Measurements from ENCODE around the gene NUP93.

The NUP93 gene

DNA sequence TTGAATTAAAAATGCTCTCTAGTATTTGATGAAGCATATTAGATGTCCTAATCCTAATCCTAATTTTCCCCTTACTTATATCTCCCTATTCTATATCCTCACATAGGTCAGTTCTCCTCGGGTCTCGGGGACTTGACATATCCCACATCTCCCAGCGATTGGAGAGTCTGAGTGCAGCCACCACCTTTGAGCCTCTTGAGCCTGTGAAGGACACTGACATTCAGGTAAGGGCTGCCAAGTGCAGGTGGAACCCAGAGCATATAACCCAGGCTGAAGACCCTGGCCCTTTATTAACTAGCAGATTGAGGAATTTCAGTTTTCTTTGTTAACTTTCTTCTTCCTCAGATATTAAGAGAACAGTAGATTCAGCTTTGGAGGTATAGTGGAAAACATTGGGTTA lies 28.5 kb downstream of the NUP93 start:
- ChIA-PET CTCF (interaction anchor here (0.6 kb wide), 1 partner anchor 194 kb away, joined by 3 read pairs; no protein-coding TSS in a partner anchor), POLR2A (ENCODE audit: low non-redundant PET) (no interaction called here)
- no peak overlapping the region for H3K27ac ChIP-seq
- DNase-seq (ENCODE audit: low spot score), result no peak
- TF ChIP-seq, protein P1, sequence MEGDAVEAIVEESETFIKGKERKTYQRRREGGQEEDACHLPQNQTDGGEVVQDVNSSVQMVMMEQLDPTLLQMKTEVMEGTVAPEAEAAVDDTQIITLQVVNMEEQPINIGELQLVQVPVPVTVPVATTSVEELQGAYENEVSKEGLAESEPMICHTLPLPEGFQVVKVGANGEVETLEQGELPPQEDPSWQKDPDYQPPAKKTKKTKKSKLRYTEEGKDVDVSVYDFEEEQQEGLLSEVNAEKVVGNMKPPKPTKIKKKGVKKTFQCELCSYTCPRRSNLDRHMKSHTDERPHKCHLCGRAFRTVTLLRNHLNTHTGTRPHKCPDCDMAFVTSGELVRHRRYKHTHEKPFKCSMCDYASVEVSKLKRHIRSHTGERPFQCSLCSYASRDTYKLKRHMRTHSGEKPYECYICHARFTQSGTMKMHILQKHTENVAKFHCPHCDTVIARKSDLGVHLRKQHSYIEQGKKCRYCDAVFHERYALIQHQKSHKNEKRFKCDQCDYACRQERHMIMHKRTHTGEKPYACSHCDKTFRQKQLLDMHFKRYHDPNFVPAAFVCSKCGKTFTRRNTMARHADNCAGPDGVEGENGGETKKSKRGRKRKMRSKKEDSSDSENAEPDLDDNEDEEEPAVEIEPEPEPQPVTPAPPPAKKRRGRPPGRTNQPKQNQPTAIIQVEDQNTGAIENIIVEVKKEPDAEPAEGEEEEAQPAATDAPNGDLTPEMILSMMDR (conservative IDR thresholded peaks at IDR 0.05; ENCODE audit: low read depth), result no peak

DNA sequence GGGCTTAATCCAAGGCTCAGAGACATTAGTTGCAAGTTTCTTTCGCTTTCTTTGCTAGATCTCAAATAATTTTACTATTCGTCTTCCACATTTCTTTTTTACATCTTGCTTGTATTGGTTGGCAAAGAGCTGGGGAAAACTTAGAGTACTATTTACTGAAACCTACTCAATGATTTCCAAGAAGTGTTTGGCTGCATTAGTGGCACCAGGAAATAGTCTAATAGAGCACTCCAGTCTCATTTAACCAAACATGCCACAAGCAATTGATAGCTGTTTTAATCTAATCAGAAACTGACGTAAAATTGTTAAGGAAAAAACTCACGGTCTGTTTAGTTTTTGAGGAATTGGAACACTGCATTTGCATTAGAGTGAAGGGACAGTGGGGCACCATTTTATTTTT lies 29.0 kb downstream of the NUP93 start:
- no peak for DNase-seq (ENCODE audit: low spot score)
- CTCF ChIA-PET, result interaction anchor here (0.6 kb wide), 1 partner anchor 193 kb away, joined by 3 read pairs; no protein-coding TSS in a partner anchor
- POLR2A ChIA-PET (ENCODE audit: low non-redundant PET), result no interaction called here
- TF ChIP-seq, protein P1 (conservative IDR thresholded peaks at IDR 0.05; ENCODE audit: low read depth), result no peak
- H3K27ac ChIP-seq, result no peak overlapping the region

DNA sequence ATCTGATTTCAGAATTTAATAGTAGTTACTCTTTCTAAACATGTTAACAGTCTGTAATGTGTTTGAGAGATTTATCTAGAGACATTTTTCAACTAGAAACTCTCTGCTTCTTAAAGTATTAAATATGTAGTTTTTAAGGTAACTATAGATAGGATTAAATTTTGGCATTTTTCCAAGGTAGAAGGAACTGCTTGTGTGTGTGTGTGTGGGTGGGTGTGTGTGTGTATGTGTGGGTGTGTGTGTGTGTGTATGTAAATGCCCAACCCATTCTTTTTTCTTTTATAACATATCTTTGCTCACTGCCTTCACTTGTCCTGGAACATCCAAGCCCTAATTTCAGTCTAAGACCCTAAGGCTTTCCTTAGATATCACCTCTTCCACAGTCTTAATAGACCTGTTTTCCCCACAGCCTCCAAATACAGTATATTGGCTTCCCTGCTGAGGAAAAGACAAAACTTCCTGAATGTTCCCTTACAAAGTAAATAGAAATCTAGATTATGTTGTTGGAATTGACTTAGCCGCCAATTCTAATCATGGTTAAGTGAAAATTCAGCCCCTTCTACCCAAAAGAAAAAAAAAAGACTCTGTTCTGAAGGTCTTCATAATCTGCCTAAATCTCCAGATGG lies 33.5 kb downstream of the NUP93 start:
- H3K27ac ChIP-seq, result no peak overlapping the region
- TF ChIP-seq, protein P1 (conservative IDR thresholded peaks at IDR 0.05; ENCODE audit: low read depth), result no peak
- POLR2A ChIA-PET (ENCODE audit: low non-redundant PET), result no interaction called here
- no peak for DNase-seq (ENCODE audit: low spot score)
- CTCF ChIA-PET, result no interaction called here

DNA sequence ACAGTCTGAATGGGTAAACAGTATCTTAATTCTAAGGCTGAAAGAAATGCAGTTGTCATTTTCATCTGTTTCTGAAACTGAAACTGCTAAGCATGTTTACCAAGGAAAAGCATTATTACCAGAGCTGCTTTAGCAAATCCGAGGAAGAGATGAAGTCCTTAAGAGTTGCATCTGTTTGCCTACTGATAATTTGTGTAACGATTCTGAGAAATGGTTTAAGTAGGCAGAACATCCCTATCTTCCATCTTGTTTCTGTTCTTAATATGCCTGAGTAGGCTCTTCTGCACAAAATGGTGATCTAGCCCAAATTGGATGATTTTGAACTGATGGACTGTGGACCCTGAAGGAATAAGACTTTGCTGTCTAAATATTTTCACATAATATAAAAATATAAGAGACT lies 34.9 kb downstream of the NUP93 start:
- ChIA-PET CTCF (no interaction called here), POLR2A (ENCODE audit: low non-redundant PET) (no interaction called here)
- H3K27ac ChIP-seq, result no peak overlapping the region
- DNase-seq (ENCODE audit: low spot score), result no peak
- TF ChIP-seq, protein P1 (conservative IDR thresholded peaks at IDR 0.05; ENCODE audit: low read depth), result no peak

DNA sequence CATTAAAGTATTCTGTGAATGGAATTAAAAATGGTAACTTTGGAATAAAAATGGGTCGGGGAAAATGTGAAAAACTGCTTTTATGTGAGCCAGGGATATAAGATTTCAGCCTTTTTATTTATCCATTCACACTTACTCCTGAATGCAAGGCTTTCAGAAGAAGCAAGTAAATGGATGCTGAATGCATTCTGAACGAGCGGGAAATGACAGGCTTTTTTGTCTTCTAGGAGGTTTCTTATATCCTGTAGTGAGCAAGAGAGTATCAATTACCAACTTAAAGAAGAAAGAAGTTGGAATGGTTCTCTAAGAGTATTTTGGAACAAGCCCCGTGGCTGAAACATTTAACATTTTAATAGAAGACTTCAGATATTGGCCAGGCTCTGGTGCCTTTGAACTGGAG lies 36.0 kb downstream of the NUP93 start:
- H3K27ac ChIP-seq, result no peak overlapping the region
- TF ChIP-seq, protein P1 (conservative IDR thresholded peaks at IDR 0.05; ENCODE audit: low read depth), result no peak
- no peak for DNase-seq (ENCODE audit: low spot score)
- CTCF ChIA-PET, result no interaction called here
- POLR2A ChIA-PET (ENCODE audit: low non-redundant PET), result no interaction called here

DNA sequence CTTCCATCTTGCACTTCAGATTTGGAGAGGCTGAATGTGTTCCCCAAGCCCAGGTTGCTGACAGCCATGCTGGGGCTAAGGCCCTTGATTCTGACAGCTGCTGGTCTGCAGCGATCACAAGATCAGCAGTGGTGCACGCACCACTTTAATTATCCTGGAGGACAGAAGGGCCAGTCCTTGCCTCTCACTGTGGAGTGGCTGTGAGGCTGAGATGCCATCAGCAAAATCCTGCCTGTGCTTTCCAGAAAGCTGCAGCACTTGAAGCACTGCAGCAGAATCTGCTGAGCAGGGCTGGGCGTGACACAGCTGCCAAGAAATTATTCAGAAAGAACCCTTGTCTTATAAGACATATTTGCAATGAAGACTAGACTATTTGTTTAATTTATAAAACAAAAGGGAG lies 37.1 kb downstream of the NUP93 start:
- H3K27ac ChIP-seq, result no peak overlapping the region; the same call in 1 of the 2 replicates
- POLR2A ChIA-PET (ENCODE audit: low non-redundant PET), result no interaction called here
- DNase-seq (ENCODE audit: low spot score), result no peak
- TF ChIP-seq, protein P1 (conservative IDR thresholded peaks at IDR 0.05; ENCODE audit: low read depth), result no peak
- CTCF ChIA-PET, result no interaction called here

Data from RWPE1 (cell line).